HG03064 (cell line): ENCODE data around the gene CACTIN.
"Not testable (repeated sequence)": the region's sequence is repeated elsewhere in the genome, so short reads cannot be mapped to it uniquely, and the experiment has no call there.

ENCODE experiments used
- ATAC-seq: cut with Tn5 transposase; IDR thresholded peaks from one replicate; pipeline ENCODE4 v1.9.1; 2021; ENCODE audit warnings: low read depth; ENCODE audit not compliant: unreplicated experiment

The CACTIN gene

DNA sequence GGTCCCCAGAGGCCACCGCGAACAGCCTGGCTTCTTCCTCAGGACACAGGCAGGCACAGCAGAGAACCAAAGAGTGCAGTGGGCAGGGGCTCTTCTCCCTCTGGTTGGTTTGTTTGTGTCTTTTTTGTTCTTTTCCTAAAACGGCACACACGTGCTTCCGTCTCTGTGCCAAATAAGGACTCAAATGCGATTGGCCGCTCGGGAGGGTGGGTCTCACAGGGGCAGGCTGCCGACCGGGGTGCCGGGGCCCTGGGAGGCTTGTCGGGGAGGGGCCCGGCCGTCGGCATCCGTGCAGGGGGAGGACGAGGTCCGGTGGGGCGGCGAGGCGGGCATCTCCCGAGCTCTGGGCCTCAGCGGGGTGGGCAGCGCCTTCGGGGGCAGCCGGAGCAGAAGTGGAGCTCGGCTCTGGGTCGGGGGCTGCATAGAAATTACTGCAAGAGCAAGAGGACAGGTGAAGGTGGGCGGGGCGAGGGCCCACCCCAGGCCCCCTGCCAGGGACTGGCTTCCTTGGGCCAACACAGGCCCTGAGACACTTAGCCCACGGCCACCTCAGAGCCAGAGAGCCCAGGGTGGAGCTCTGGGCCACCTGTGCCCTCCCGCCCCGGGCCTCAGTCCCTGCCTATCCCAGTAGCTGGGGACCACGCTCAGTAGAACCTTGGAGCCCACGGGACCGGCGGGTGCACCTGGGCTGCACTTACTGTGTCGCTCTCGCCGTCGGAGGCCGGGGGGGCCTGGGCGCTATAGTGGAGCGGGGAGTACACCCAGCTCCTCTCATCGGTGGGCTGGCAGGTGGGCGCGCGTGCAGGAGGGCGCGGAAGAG lies 6.4 kb upstream of the CACTIN start:
- no peak for ATAC-seq

DNA sequence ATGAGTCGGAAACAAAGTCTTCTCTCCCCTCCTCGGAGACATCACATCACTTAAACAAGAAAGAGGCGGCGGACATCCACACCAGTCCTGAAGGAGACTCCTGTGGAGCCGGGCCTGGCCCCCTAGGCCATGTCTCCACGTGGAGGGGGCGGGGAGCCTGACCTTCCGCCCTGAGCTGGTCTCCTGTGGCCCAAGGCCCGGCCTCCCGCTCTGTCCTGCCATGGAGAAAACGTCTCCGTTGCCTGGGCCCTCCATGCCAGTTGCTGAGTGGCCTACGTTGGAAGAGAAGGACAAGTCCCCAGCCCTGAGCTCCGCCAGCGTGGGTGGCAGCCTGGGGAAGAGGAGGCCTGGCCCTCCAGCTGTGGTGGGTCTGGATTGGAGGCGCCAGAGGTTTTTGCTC lies 5.5 kb upstream of the CACTIN start:
- ATAC-seq, result no peak

DNA sequence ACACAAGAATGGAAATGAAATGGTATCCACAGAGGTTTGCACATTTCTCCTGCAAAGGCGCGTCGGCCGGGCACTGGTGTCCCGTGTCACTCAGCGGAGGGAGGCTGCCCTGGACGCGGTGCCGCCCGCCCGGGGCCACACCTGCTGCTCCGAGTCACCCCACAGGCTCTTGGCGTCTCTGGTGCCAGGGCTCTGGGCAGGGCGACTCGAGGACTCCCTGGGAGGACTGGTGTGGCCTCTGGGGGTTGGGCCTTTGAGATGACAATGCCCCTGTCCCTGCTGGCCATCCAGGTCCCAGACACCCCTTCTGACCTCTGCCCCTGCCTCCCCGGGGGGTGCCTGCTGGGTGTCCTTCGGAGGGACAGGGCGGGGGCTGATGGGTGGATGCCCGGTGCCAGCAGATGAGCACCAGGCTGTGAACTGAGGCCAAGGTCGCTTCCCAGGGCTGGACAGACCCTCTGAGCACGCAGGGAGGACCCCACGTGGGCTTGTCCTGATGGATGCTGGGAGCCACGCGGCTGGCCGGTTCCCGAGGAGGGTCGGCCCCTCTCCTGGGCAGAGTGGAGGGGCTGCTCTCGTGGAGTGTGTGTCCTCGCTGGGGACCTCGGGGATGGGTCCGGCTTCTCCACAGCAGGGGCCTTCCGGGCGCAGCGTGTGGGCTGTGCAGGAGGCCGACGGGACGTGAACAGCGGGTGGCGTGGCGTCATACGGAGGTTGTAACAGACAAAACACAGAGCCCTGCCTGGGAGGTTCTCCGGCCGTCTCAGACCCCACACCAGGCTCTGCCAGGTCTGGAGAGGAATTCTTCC lies 4.7 kb upstream of the CACTIN start:
- no peak for ATAC-seq

DNA sequence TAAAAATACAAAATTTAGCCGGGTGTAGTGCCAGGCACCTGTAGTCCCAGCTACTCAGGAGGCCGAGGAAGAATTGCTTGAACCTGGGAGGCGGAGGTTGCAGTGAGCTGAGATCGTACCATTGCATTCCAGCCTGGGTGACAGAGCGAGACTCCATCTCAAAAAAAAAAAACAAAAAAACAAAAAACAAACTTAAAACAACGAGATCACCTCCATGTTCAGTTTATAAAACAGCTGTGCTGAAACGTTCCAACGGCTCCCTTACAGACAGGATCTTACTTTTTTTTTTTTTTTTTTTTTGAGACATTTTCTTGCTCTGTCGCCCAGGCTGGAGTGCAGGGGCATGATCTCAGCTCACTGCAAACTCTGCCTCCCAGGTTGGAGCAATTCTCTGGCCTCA lies 2.2 kb upstream of the CACTIN start:
- not testable (repeated sequence) for ATAC-seq

DNA sequence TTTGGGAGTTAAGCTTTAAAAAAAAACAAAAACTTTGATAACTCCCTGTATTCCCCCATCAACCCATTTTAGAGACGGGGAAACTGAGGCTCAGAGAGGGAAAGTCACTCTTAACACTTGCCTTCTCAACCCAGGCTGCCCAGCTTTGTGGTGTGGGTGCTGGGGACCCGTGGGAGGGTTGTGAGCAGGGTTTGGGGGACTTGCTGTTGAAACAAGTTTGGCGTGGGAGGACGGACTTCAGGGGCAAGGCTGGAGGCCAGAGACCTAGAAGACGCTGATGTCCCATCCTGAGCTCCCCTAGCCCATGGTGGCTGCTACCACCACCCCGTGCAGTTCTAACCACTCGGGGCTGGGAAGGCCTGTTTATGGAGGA lies 747 bp upstream of the CACTIN start:
- no peak for ATAC-seq

DNA sequence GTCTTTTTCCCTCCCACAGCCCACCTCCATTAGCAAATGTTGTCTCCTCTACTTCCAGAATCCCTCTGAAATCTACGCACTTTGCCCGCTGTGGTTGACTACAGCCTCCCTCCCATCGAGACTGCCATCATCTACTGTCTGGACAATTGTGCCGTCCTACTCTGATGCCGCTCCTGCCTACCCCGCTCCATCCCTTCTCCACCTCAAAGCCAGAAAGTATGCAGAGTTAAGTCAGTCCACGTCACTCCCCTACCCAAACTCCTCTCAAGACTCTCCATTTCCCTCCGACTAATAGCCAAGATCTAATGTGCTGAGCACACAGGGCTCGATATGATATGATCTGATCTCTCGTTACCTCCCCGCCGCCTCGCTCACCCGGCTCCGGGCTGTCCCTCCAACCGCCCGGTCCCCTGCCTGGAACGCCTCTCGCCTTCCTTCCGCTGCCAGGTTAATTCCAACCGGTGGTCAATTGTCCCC lies 556 bp downstream of the CACTIN start:
- ATAC-seq, result peak; percentile 15

DNA sequence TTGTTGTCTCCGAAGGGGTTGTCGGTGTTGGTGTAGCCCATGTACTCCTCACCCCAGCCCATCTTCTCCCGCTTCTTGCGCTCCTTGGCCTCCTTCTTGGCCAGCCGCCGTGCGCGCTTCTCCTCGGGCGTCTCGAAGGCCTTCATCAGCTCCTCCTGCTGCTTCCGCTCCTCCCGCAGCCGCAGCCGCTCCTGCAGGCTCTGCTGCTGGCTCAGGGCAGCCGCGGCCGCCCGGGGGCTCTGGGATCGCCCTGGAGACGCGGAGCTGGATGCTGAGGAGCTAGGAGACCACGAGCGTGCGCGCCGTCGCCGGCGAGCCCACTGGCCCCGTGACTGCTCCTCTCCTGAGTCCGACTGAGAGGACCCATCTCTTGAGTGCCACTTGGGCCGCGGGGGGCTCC lies 2.9 kb downstream of the CACTIN start:
- no peak for ATAC-seq

DNA sequence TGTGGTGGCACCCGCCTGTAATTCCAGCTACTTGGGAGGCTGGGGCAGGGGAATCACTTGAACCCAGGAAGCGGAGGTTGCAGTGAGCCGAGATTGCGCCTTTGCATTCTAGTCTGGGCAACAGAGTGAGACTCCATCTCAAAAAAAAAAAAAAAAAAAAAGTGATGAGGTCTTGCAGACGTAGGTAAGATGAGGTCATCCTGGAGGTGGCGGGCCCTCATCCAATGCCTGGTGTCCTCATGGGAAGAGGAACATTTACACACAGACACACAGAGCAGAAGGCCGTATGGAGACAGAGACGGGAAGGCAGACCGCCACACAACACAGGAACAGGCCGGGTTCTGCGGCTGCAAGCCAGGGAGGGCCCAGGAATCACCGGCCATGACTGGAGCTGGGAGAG lies 4.4 kb downstream of the CACTIN start:
- no peak for ATAC-seq

DNA sequence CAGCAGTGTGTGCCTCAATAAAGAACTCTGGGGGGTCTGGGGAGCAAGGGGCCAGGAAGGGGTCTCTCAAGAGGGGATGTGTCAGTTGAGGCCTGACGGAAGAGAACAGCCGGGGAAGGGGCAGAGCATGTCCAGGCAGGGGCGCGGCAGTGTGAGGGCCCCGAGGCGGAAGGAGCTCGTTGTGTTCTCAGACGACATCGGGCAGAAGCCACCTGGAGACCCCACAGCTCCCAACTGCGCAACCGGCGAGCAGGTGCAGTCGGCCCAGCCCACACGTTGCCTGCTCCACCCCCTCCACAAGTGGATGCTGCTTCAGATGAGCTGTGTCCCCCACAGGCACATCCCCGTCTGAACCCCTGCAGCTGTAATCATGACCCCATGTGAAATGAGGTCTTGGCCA lies 4.9 kb downstream of the CACTIN start:
- no peak for ATAC-seq

DNA sequence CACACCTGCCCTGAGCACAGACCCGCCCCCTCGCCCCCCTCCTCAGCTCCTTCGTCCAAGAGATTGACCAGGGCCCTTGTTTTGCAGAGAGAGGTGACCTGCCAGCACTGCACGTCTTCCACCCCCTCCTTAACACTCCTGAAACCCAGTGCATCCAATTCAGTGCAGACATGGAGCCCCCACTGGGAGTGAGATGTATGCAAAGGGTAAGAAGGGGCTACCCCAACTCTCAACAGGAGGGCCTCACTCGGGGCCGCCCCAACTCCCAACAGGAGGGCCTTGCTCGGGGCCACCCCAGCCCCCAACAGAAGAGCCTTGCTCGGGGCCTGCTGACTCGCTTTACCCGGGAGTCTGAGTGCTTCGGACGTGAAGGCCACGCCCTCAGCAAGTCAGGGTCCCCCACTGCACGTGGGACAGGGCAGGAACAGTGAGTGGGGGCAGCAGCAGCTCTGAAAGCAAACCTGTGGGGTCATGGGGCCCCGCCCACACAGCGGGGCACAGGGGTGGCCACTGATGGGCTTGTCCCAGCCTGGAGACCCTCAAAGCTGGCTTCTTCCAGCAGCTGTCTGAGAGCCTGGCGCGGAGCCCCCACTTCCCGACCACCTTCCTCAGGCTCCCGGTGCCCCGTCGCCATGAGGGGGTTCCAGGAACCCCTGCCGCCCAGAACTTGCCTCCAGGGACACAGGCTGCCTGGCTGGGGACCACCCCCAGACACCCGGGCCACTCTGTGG lies 5.6 kb downstream of the CACTIN start:
- no peak for ATAC-seq

DNA sequence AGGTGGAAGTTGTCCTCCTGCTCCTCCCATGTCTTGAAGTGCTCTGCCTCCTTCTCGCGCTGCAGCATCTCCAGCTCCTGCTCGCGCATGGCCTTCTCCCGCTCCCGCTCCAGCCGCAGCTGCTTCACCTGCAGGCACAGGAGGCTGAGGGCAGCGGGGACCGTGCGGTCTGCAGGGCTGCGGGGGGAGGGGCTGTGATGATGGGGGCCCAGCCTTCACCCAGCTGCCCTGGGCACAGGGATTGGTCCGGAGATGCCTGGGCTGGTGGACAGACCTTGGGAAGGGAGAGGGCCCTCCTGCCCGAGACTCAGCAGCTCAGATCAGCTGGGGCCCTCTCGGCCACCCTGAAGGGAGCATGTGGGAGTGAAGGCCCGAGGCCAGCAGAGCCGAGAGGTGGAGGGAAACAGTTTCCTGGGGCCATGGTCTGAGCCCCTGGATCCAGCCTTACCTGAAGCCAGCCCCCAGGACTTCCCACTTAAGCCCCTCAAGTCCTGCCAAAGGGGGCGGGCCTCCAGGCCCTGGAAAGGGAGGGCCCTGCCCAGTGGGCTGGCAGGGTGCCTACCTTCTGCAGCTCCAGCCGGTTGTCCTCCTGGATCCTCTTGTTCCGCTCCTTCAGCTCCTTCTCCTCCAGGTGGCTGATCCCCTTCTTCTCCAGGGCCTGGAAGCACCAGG lies 6.3 kb downstream of the CACTIN start:
- ATAC-seq, result no peak

DNA sequence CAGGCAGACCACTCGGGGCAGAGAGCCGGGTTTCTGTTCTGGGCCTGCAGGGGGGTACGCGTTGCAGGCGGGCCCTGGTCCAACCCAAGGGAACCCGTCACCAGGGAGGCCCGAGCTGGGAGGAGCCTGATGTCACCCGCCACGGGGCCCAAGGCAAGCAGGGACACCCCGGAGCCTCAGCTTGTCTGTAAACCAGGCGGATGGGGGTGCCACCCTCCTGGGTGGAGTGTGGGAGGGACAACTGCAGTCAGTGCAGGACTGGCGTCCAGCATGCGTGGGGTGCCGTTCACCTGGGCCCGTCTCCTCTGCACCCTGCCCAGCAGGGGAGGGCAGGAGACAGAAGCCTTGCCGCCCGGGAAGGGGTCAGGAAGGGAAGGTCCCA lies 7.0 kb downstream of the CACTIN start:
- ATAC-seq, result no peak

DNA sequence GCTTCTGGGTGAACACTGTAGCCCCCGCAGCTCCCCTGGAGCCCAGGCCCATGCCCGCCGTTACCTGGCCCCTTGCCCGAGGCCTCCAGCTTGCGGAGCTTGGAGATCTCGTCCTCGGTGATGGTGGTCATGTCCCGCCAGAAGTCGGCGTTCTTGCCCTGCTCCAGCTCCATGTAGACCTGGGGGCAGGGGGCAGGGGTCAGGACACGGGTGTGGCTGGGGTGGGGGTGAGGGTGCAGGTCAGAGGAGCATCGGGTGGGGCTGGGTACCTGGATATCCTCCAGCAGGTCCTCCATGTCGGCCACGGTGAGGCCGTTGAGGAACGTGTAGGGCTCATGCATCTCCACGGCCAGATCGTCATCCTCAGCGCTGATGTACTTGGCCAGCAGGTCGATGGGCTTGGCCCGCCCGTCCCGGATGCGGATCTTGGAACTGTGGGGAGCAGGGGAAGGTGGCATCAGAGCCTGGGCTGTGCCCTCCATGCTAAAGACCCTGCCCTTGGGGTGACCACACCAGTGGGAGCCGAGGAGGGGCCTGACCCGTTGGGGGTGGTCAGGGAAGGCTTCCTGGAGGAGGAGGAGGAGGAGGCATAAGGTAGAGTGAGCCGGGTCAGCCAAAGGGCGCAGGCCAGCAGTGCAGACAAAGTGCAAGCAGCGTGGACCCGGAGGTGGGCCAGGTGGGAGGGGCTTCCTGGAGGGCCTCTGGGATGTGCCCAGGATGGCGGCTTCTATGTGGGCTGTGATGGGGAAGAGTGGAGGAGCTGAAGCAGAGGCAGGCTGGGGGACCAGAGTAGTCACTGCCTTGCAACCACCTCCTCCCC lies 7.6 kb downstream of the CACTIN start:
- ATAC-seq, result no peak

DNA sequence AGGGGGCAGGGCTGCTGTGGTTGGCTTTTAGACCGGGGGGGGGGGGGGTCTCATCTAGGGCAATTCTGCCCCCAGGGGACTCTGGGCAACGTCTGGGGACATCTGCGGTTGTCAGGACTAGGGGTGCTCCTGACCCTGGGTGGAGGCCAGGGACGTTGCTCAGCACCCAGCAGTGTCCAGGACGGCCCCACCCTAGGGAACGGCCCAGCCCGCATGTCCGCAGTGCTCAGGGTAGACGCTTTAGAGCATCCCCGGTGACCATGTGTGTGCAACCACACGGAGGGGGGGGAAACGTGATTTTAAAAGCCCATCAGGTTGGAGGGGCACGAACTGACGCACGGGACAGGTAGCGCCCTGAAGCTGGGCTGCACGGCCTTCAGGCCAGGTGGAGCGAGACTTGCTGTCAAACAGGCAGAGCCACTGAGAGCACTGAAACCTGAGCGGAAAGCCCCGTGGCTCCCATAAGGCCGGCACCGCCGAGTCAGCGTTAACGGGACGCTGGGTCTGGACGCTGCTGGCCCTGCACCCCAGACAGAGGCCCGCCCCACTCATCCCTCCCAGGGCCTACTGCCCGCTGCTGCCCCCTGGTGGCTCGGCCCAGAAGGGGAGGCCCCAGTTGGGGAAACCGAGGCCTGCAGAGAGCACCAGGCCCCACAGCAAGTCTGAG lies 8.3 kb downstream of the CACTIN start:
- no peak for ATAC-seq

DNA sequence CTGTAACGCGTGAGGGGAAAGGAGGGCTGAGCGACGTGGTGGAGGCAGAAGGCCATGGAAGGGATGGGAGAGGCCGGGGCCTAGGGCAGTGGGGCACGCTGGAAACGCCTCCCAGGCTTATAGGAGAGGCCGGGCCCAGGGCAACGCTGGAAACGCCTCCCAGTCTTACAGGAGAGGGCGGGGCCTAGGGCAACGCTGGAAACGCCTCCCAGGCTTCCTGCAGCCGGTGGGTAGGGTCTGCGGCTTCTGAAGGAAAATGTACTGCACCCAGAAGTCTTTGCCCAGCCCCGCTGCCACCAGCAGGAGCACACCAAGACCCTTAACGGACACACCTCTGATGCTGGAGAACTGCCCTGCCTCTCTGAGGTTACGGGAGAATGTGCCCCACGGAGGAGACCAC lies 9.1 kb downstream of the CACTIN start:
- no peak for ATAC-seq

DNA sequence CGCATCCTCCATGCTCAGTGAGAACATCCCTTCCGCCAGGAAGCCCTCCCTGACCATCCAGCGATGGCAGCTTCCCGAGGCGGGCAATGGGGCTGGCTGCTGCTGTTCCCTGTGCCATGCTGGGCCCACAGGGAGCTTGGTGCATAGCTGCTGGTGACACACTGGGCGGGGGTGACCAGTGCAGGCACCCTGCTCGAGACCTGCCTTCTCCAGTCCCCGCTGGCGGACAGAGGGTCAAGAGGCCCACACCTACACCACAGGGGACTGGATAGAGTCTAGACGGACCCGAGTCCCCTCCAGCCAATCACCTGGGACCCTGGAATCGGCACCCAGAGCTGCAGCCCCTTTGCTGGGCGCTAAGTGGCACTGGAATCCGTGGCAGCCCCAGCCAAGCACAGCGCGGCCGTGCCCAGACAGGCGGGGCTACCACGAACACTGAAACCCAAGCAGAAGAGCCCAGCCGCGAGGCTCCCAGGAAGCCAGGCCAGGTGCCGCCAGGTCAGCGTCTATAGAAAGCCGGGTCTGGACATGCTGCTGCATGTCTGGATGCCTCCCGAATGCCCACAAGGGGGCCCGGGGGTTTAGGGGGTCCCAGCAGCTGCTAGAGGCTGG lies 11.0 kb downstream of the CACTIN start:
- ATAC-seq, result no peak

DNA sequence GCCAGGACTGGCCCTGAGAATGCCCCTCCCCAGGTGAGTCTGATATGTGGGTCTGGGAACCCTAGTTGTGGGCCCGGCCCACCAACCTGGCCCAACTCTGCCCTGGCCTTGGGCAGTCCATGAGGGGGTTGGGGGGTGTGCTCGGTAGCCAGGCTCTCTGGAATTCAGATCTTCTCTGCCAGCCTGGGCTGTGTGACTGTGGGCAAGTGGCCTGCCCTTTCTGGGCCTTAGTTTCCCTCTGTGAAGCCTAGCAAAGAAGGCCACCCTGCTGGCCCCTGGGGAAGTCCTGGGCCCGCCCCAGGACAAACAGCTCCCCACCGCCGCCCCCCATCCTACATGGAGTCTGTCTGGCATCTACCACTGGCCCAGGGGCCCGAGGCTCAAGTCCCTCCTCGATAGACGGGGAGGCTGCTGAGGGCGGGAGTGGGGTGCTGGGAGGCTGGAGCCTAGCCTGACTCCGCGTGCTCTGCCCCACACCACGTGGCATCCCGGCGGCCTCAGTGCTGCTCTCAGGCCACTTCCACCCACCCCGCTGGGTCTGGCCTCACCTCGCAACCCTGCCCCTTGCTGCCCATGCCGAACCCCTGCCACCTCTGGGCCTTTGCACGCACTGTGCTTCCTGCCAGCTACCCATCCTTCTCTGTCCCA lies 11.6 kb downstream of the CACTIN start:
- no peak for ATAC-seq

DNA sequence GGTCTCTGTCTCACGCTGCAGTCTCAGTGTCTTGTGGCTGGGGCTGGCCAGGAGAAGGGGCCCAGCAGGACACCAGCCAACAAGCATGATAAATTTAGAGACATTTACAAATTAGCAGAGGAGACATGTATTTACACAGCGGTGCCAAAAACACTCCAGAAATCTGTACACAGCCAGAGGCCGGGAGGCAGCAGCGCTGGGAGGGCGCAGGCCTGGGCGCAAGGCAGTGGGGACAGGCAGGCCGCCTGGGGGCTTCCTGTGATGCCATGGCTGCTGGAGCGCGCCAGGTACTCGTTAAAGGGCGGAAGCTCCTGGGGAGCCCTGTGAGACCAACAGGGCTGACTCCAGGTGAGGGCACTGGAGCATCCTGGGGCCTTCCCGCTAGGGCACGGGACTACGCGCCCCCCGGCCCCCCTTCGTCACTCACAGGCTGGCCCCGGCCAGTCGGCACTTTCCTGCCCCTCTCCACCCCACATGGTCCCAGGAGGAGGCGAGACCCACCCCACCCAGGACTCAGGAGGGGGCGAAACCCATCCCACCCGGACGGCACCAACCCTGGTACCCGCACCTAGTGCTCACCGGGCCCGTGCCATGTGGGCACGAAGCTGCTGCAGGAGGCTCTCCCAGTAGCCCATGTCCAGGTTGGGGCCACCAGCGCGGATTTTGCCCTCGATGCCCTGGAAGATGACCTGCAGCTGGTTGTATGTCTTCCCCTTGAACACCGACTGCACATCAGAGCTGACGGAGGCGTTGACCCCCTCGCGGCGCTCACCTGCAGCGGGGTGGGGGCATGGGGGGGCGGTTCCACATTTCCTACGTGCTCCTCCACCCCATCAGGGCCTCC lies 12.6 kb downstream of the CACTIN start:
- ATAC-seq, result no peak
